SK-N-SH treated with all-trans-retinoic acid at 6 μM for 48 hours (cell line): ENCODE results near the gene SHF.

Experiments
- ATAC-seq: fragments of 200-7000 bp; cut with Tn5 transposase; 3 replicates; pipeline ENCODE4 v1.9.1; 2020; ENCODE audit warnings: mild to moderate bottlenecking, moderate library complexity
- ARNTL ChIP-seq: fragments of 450-650 bp; formaldehyde crosslinking; IDR thresholded peaks from 2 replicates; pipeline ENCODE4 v1.5.0; 2020; ENCODE audit warnings: low read depth, mild to moderate bottlenecking, moderate library complexity, borderline replicate concordance
- BACH2 ChIP-seq: fragments of 250-450 bp; sonication (Bioruptor Pico); IDR thresholded peaks from 2 replicates; pipeline ENCODE4 v1.9.0; 2021; ENCODE audit warnings: mild to moderate bottlenecking, borderline replicate concordance
- ESRRG ChIP-seq: fragments of 250-450 bp; sonication (Bioruptor Pico); IDR thresholded peaks from 2 replicates; pipeline ENCODE4 v1.6.1; 2021; ENCODE audit warnings: mild to moderate bottlenecking
- GLIS3 ChIP-seq: fragments of 250-450 bp; sonication (Bioruptor Pico); IDR thresholded peaks from 2 replicates; pipeline ENCODE4 v1.5.0; 2020; ENCODE audit warnings: mild to moderate bottlenecking, moderate library complexity
- ISL1 ChIP-seq: fragments of 250-450 bp; sonication (Bioruptor Pico); IDR thresholded peaks from 2 replicates; pipeline ENCODE4 v2.1.2; 2022; ENCODE audit warnings: mild to moderate bottlenecking, moderate library complexity
- OSR1 ChIP-seq: fragments of 250-450 bp; sonication (Bioruptor Pico); IDR thresholded peaks from 2 replicates; pipeline ENCODE4 v1.8.0; 2022; ENCODE audit warnings: moderate library complexity, mild to moderate bottlenecking, inconsistent platforms
- PPARA ChIP-seq: fragments of 250-450 bp; sonication (Bioruptor Pico); IDR thresholded peaks from 2 replicates; pipeline ENCODE4 v1.5.0; 2020; ENCODE audit warnings: mild to moderate bottlenecking, borderline replicate concordance
- RARB ChIP-seq: fragments of 250-450 bp; sonication (Bioruptor Pico); IDR thresholded peaks from 2 replicates; pipeline ENCODE4 v1.8.0; 2021; ENCODE audit warnings: mild to moderate bottlenecking, moderate library complexity
- SNAI2 ChIP-seq: fragments of 250-450 bp; sonication (Bioruptor Pico); IDR thresholded peaks from 2 replicates; pipeline ENCODE4 v1.5.0; 2020; ENCODE audit warnings: mild to moderate bottlenecking, moderate library complexity
- TCF4 ChIP-seq: fragments of 250-450 bp; sonication (Bioruptor Pico); IDR thresholded peaks from 2 replicates; pipeline ENCODE4 v1.8.0; 2021; ENCODE audit warnings: mild to moderate bottlenecking, moderate library complexity, borderline replicate concordance
- ZC3H10 ChIP-seq: fragments of 250-450 bp; sonication (Bioruptor Pico); IDR thresholded peaks from 2 replicates; pipeline ENCODE4 v1.5.1; 2021; ENCODE audit warnings: mild to moderate bottlenecking, moderate library complexity
- ZFP3 ChIP-seq: fragments of 250-450 bp; sonication (Bioruptor Pico); IDR thresholded peaks from 2 replicates; pipeline ENCODE4 v1.5.0; 2020; ENCODE audit warnings: mild to moderate bottlenecking, moderate library complexity
- ZFP30 ChIP-seq: fragments of 450-650 bp; formaldehyde crosslinking; IDR thresholded peaks from 2 replicates; pipeline ENCODE4 v1.5.0; 2022; ENCODE audit warnings: mild to moderate bottlenecking, moderate library complexity
- ZNF565 ChIP-seq: fragments of 450-650 bp; formaldehyde crosslinking; conservative IDR thresholded peaks from 2 replicates; pipeline ENCODE4 v1.5.0; 2020; ENCODE audit warnings: low read depth, mild to moderate bottlenecking, moderate library complexity
- ZNF70 ChIP-seq: fragments of 450-650 bp; formaldehyde crosslinking; IDR thresholded peaks from 2 replicates; pipeline ENCODE4 v1.5.0; 2020; ENCODE audit warnings: mild to moderate bottlenecking, moderate library complexity
- ZNF8 ChIP-seq: fragments of 450-650 bp; formaldehyde crosslinking; IDR thresholded peaks from 2 replicates; pipeline ENCODE4 v1.5.0; 2020; ENCODE audit warnings: mild to moderate bottlenecking, moderate library complexity
- TF ChIP-seq, protein P1 (sequence below): fragments of 250-450 bp; sonication (Bioruptor Pico); IDR thresholded peaks from 2 replicates; pipeline ENCODE4 v1.8.0; 2021; ENCODE audit warnings: low read depth, mild to moderate bottlenecking, moderate library complexity, borderline replicate concordance
- TF ChIP-seq, protein P2 (sequence below): fragments of 250-450 bp; sonication (Bioruptor Pico); IDR thresholded peaks from 2 replicates; pipeline ENCODE4 v1.8.0; 2020; ENCODE audit warnings: mild to moderate bottlenecking, moderate library complexity, borderline replicate concordance
- TF ChIP-seq, protein P3 (sequence below): fragments of 250-450 bp; sonication (Bioruptor Pico); IDR thresholded peaks from 2 replicates; pipeline ENCODE4 v1.5.0; 2020; ENCODE audit warnings: mild to moderate bottlenecking, moderate library complexity
- TF ChIP-seq, protein P4 (sequence below): fragments of 250-450 bp; sonication (Bioruptor Pico); IDR thresholded peaks from 2 replicates; pipeline ENCODE4 v1.5.1; 2020; ENCODE audit warnings: low read depth, mild to moderate bottlenecking, moderate library complexity
- TF ChIP-seq, protein P5 (sequence below): fragments of 250-450 bp; sonication (Bioruptor Pico); IDR thresholded peaks from 2 replicates; pipeline ENCODE4 v1.5.1; 2021; ENCODE audit warnings: mild to moderate bottlenecking, moderate library complexity

SHF gene

DNA sequence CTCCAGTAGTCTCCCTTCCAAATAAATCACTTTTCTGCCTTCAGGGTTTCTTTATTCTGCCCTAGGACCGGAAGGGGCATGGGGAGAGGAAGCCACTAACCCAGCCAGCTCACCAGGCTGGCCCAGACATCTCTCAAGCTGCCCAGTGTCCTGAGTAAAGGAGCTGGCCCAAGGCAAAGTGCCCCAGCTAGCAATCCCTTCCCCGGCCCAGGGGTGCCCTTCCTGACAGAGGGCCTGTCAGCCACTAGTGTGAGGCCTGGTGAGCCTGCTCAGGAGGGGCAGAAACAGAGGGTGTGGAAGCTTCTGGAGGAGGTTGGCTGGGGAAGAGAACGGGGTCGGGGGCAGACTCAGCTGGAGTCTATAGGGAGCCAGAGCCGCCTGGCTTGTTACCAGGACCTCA, 22.2 kb downstream of the SHF start:
- no peak for ATAC-seq
- TF ChIP-seq OSR1: no peak
- no peak for TF ChIP-seq ZFP3 (CRISPR knock-in tag)
- TF ChIP-seq ZNF70 (CRISPR knock-in tag): no peak
- TF ChIP-seq ZFP30 (CRISPR knock-in tag): no peak
- TF ChIP-seq ESRRG: no peak
- TF ChIP-seq, protein P1, sequence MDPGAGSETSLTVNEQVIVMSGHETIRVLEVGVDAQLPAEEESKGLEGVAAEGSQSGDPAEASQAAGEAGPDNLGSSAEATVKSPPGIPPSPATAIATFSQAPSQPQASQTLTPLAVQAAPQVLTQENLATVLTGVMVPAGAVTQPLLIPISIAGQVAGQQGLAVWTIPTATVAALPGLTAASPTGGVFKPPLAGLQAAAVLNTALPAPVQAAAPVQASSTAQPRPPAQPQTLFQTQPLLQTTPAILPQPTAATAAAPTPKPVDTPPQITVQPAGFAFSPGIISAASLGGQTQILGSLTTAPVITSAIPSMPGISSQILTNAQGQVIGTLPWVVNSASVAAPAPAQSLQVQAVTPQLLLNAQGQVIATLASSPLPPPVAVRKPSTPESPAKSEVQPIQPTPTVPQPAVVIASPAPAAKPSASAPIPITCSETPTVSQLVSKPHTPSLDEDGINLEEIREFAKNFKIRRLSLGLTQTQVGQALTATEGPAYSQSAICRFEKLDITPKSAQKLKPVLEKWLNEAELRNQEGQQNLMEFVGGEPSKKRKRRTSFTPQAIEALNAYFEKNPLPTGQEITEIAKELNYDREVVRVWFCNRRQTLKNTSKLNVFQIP: no peak
- no peak for TF ChIP-seq RARB (CRISPR knock-in tag)
- TF ChIP-seq ARNTL (CRISPR knock-in tag): no peak
- no peak for TF ChIP-seq BACH2 (CRISPR knock-in tag)
- TF ChIP-seq TCF4 (CRISPR knock-in tag): no peak
- TF ChIP-seq, protein P2, sequence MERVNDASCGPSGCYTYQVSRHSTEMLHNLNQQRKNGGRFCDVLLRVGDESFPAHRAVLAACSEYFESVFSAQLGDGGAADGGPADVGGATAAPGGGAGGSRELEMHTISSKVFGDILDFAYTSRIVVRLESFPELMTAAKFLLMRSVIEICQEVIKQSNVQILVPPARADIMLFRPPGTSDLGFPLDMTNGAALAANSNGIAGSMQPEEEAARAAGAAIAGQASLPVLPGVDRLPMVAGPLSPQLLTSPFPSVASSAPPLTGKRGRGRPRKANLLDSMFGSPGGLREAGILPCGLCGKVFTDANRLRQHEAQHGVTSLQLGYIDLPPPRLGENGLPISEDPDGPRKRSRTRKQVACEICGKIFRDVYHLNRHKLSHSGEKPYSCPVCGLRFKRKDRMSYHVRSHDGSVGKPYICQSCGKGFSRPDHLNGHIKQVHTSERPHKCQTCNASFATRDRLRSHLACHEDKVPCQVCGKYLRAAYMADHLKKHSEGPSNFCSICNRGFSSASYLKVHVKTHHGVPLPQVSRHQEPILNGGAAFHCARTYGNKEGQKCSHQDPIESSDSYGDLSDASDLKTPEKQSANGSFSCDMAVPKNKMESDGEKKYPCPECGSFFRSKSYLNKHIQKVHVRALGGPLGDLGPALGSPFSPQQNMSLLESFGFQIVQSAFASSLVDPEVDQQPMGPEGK (CRISPR knock-in tag): no peak
- TF ChIP-seq, protein P3, sequence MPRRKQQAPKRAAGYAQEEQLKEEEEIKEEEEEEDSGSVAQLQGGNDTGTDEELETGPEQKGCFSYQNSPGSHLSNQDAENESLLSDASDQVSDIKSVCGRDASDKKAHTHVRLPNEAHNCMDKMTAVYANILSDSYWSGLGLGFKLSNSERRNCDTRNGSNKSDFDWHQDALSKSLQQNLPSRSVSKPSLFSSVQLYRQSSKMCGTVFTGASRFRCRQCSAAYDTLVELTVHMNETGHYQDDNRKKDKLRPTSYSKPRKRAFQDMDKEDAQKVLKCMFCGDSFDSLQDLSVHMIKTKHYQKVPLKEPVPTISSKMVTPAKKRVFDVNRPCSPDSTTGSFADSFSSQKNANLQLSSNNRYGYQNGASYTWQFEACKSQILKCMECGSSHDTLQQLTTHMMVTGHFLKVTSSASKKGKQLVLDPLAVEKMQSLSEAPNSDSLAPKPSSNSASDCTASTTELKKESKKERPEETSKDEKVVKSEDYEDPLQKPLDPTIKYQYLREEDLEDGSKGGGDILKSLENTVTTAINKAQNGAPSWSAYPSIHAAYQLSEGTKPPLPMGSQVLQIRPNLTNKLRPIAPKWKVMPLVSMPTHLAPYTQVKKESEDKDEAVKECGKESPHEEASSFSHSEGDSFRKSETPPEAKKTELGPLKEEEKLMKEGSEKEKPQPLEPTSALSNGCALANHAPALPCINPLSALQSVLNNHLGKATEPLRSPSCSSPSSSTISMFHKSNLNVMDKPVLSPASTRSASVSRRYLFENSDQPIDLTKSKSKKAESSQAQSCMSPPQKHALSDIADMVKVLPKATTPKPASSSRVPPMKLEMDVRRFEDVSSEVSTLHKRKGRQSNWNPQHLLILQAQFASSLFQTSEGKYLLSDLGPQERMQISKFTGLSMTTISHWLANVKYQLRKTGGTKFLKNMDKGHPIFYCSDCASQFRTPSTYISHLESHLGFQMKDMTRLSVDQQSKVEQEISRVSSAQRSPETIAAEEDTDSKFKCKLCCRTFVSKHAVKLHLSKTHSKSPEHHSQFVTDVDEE (CRISPR knock-in tag): no peak
- no peak for TF ChIP-seq SNAI2 (CRISPR knock-in tag)
- no peak for TF ChIP-seq PPARA (CRISPR knock-in tag)

DNA sequence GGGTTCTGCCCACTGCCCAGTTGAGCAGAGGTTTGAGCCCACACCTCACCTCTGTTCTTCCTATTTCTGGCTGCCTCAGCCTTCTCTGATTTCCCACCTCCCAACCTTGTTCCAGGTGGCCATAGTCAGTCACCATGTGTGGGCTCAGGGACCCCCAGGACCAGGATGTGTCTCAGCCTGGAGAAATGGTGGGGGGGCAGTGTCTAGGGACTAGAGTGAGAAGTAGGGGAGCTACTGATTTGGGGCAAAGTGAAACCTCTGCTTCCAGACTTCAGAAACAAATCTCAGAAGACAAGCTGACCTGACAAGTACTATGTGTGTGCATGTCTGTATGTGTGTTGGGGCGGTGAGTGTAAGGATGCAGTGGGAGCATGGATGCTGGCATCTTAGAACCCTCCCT, 22.9 kb downstream of the SHF start:
- TF ChIP-seq TCF4 (CRISPR knock-in tag): no peak
- TF ChIP-seq ZNF565 (CRISPR knock-in tag): no peak
- TF ChIP-seq RARB (CRISPR knock-in tag): no peak
- no peak for TF ChIP-seq GLIS3 (CRISPR knock-in tag)
- TF ChIP-seq ZNF8 (CRISPR knock-in tag): no peak
- TF ChIP-seq ARNTL (CRISPR knock-in tag): no peak
- no peak for TF ChIP-seq ZNF70 (CRISPR knock-in tag)
- TF ChIP-seq, protein P3 (CRISPR knock-in tag): no peak
- TF ChIP-seq PPARA (CRISPR knock-in tag): no peak
- no peak for TF ChIP-seq ZC3H10 (CRISPR knock-in tag)
- no peak for TF ChIP-seq ISL1 (CRISPR knock-in tag)
- TF ChIP-seq, protein P4, sequence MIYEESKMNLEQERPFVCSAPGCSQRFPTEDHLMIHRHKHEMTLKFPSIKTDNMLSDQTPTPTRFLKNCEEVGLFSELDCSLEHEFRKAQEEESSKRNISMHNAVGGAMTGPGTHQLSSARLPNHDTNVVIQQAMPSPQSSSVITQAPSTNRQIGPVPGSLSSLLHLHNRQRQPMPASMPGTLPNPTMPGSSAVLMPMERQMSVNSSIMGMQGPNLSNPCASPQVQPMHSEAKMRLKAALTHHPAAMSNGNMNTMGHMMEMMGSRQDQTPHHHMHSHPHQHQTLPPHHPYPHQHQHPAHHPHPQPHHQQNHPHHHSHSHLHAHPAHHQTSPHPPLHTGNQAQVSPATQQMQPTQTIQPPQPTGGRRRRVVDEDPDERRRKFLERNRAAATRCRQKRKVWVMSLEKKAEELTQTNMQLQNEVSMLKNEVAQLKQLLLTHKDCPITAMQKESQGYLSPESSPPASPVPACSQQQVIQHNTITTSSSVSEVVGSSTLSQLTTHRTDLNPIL (CRISPR knock-in tag): no peak
- TF ChIP-seq, protein P5, sequence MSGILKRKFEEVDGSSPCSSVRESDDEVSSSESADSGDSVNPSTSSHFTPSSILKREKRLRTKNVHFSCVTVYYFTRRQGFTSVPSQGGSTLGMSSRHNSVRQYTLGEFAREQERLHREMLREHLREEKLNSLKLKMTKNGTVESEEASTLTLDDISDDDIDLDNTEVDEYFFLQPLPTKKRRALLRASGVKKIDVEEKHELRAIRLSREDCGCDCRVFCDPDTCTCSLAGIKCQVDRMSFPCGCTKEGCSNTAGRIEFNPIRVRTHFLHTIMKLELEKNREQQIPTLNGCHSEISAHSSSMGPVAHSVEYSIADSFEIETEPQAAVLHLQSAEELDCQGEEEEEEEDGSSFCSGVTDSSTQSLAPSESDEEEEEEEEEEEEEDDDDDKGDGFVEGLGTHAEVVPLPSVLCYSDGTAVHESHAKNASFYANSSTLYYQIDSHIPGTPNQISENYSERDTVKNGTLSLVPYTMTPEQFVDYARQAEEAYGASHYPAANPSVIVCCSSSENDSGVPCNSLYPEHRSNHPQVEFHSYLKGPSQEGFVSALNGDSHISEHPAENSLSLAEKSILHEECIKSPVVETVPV (CRISPR knock-in tag): no peak
- TF ChIP-seq SNAI2 (CRISPR knock-in tag): no peak
- ATAC-seq: no peak
